Trophoblast cell (in vitro differentiated cells and primary cell): ENCODE data around the gene S100A9.

Source experiments
- DNase-seq, 2 donors: peaks; one replicate each; pipeline ENCODE4 v3.0.0-alpha.2; 2016
- H2AFZ ChIP-seq: 2 replicates; pipeline ENCODE4 v1.6.1; 2013; ENCODE audit warnings: low read length, moderate library complexity, mild to moderate bottlenecking; ENCODE audit not compliant: insufficient read depth, poor library complexity
- H2AK5ac ChIP-seq: 2 replicates; pipeline ENCODE4 v1.6.1; 2013; ENCODE audit warnings: mild to moderate bottlenecking, low read length
- H2BK120ac ChIP-seq: 2 replicates; pipeline ENCODE4 v1.6.1; 2013; ENCODE audit warnings: low read length, mild to moderate bottlenecking, moderate library complexity; ENCODE audit not compliant: insufficient read depth, poor library complexity
- H2BK12ac ChIP-seq: 2 replicates; pipeline ENCODE4 v1.6.1; 2013; ENCODE audit warnings: mild to moderate bottlenecking, low read length, moderate library complexity
- H2BK5ac ChIP-seq: 2 replicates; pipeline ENCODE4 v1.6.1; 2013; ENCODE audit warnings: low read length, low read depth, moderate library complexity, mild to moderate bottlenecking; ENCODE audit not compliant: poor library complexity
- H3K14ac ChIP-seq: 2 replicates; pipeline ENCODE4 v1.6.1; 2013; ENCODE audit warnings: mild to moderate bottlenecking, low read length
- H3K18ac ChIP-seq: 2 replicates; pipeline ENCODE4 v1.6.1; 2013; ENCODE audit warnings: mild to moderate bottlenecking, low read length
- H3K23ac ChIP-seq: 2 replicates; pipeline ENCODE4 v1.6.1; 2013; ENCODE audit warnings: low read length
- H3K27ac ChIP-seq: 2 replicates; pipeline ENCODE4 v1.5.1; 2013; ENCODE audit warnings: low read depth, mild to moderate bottlenecking, inconsistent platforms, low read length, moderate library complexity
- H3K27me3 ChIP-seq: 2 replicates; pipeline ENCODE4 v1.6.1; 2013; ENCODE audit warnings: inconsistent platforms, mild to moderate bottlenecking, low read length, moderate library complexity; ENCODE audit not compliant: insufficient read depth
- H3K36me3 ChIP-seq, 2 experiments: 1 replicate in 1 of 2; 2 replicates in 1 of 2; pipeline ENCODE4 v1.6.1; 2013; ENCODE audit warnings: low read length in 2 of 2, mild to moderate bottlenecking in 2 of 2, moderate library complexity in 1 of 2; ENCODE audit not compliant: insufficient read depth in 2 of 2, control insufficient read depth in 1 of 2
- H3K4ac ChIP-seq: 2 replicates; pipeline ENCODE4 v1.6.1; 2013; ENCODE audit warnings: low read depth, mild to moderate bottlenecking, low read length, moderate library complexity
- H3K4me1 ChIP-seq, 2 experiments: 1 replicate in 1 of 2; 2 replicates in 1 of 2; pipeline ENCODE4 v1.6.1; 2013; ENCODE audit warnings: low read length in 2 of 2, mild to moderate bottlenecking in 2 of 2, moderate library complexity in 1 of 2; ENCODE audit not compliant: insufficient read depth in 2 of 2, control insufficient read depth in 1 of 2
- H3K4me2 ChIP-seq: 2 replicates; pipeline ENCODE4 v1.6.1; 2013; ENCODE audit warnings: inconsistent platforms, mild to moderate bottlenecking, low read length, moderate library complexity
- H3K4me3 ChIP-seq: 2 replicates; pipeline ENCODE4 v1.5.1; 2013; ENCODE audit warnings: mild to moderate bottlenecking, low read depth, low read length, inconsistent platforms
- H3K79me1 ChIP-seq: one replicate; pipeline ENCODE4 v1.6.1; 2013; ENCODE audit warnings: low read length
- H3K79me2 ChIP-seq: 2 replicates; pipeline ENCODE4 v1.6.1; 2013; ENCODE audit warnings: low read length, mild to moderate bottlenecking; ENCODE audit not compliant: control insufficient read depth, insufficient read depth, poor library complexity
- H3K9ac ChIP-seq: 2 replicates; pipeline ENCODE4 v1.6.1; 2013; ENCODE audit warnings: mild to moderate bottlenecking, low read length
- H3K9me3 ChIP-seq: 2 replicates; pipeline ENCODE4 v1.6.1; 2013; ENCODE audit warnings: low read depth, mild to moderate bottlenecking, control low read depth, inconsistent platforms, low read length; ENCODE audit not compliant: insufficient read depth
- H4K12ac ChIP-seq: 2 replicates; pipeline ENCODE4 v1.6.1; 2013; ENCODE audit warnings: low read depth, mild to moderate bottlenecking, low read length, moderate library complexity
- H4K8ac ChIP-seq: 2 replicates; pipeline ENCODE4 v1.6.1; 2013; ENCODE audit warnings: low read depth, mild to moderate bottlenecking, low read length, moderate library complexity
- H4K91ac ChIP-seq: one replicate; pipeline ENCODE4 v1.6.1; 2013; ENCODE audit warnings: low read depth, mild to moderate bottlenecking, low read length, moderate library complexity
- WGBS: extraction: QIAGEN DNeasy Blood & Tissue Kit; methylation state at CpG from one replicate; pipeline ENCODE4 v1.1.7; 2013; ENCODE audit warnings: missing lambda C conversion rate; ENCODE audit not compliant: insufficient read length, insufficient coverage; ENCODE audit errors: extremely low coverage; 5-methylcytosine and 5-hydroxymethylcytosine counted together

The S100A9 gene

DNA sequence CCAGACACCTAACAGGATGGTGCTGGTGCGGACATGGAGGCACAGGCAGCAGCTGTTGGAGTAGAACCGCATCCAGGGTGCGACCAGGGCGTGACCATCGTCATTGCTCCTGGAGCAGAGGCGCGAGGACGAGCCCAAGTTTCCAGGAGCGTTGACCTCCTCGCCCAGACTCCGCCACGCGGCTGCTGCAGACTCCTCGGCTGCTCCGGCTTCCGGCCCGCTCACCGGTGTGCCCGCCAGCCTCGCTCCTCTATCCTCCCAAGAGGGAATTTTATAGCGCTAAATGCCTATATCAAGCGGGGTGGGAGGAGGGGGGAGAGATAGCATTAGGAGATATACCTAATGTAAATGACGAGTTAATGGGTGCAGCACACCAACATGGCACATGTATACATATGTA lies 23.1 kb downstream of the S100A9 start:
- Histone ChIP-seq H4K8ac (no peak overlapping the region), H2AK5ac (no peak overlapping the region), H3K36me3 (no peaks in the 10 kb centered on the region), H2BK12ac (no peak overlapping the region), H3K14ac (no peak overlapping the region), H3K9me3 (peaks cover 8% of the 10 kb centered on the region), H2BK120ac (no peak overlapping the region), H4K91ac (no peak overlapping the region), H4K12ac (no peak overlapping the region), H3K4me3 (no peak overlapping the region), H3K23ac (no peak overlapping the region), H3K4ac (no peak overlapping the region), H2BK5ac (no peak overlapping the region), H3K9ac (no peak overlapping the region), H2AFZ (no peak overlapping the region), H3K18ac (no peak overlapping the region), H3K4me1 (no peaks in the 10 kb centered on the region), H3K27ac (no peak overlapping the region), H3K4me2 (no peak overlapping the region), H3K79me2 (no peaks in the 10 kb centered on the region), H3K27me3 (no peaks in the 10 kb centered on the region), H3K79me1 (no peaks in the 10 kb centered on the region)
- WGBS, result no CpG with 5 or more reads among the region's 23 CpGs
- DNase-seq, result no peak

DNA sequence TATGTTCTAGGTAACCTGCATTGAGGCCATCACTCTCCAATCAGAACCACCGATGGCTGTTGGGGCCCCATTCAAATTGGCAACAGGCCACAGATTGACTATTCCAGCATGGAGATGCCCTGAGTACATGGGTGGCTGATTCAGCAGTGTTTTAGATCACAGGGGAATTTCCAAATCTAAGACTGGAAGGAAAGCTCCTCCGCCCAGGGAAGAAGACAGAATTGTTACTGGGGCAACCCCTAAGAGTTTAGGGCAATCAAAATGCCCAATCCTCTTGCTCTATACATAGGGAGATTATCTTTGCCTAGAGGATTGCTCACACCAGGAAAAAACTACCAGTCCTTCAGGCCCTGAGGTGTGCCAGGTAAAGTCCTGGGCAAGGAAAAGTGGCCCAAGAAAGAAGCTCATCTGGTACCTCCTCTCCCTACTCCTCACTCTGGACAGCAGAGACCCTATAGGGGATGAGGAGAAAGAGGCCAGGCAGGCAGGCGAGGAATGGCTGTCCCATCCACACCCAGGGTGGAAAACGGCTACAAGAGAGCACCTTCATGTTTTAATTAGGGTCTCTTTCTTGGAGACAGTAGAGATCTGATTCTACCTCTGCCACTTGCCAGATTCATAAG lies 27.4 kb downstream of the S100A9 start:
- Histone ChIP-seq H3K18ac (no peak overlapping the region), H3K23ac (no peak overlapping the region), H3K9me3 (peaks cover 5% of the 10 kb centered on the region), H3K27me3 (no peaks in the 10 kb centered on the region), H4K12ac (no peak overlapping the region), H3K36me3 (no peaks in the 10 kb centered on the region), H3K79me1 (no peaks in the 10 kb centered on the region), H3K79me2 (no peaks in the 10 kb centered on the region), H3K4me3 (no peak overlapping the region), H3K4ac (no peak overlapping the region), H3K27ac (no peak overlapping the region), H3K9ac (no peak overlapping the region), H2BK12ac (no peak overlapping the region), H2BK120ac (no peak overlapping the region), H4K91ac (no peak overlapping the region), H3K4me1 (no peaks in the 10 kb centered on the region), H4K8ac (no peak overlapping the region), H3K4me2 (no peak overlapping the region), H3K14ac (no peak overlapping the region), H2AK5ac (no peak overlapping the region), H2AFZ (no peak overlapping the region), H2BK5ac (no peak overlapping the region)
- WGBS, result no CpG with 5 or more reads among the region's 4 CpGs
- DNase-seq, result no peak

DNA sequence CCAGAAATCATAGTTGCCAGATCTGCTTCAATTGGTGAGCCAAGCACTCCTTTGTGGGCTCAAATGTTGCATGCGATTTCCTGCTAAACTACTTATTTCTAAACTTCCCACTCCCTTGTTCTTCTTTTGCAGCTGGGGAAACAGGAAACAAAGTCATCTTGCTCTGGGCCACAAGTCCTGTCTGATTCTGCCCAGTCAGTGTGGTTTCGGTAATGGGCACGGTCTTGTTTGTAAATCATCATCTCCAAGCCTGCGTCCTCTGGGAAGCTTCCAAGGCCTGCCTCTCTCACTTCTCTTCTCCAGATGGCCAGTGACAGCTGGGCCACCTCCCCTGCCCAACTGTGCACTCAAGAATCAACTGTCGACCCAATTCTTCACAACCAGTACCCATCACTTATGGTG lies 28.8 kb downstream of the S100A9 start:
- H2BK12ac ChIP-seq, result no peak overlapping the region
- H3K4ac ChIP-seq, result no peak overlapping the region
- H3K36me3 ChIP-seq, result no peaks in the 10 kb centered on the region
- H3K18ac ChIP-seq, result no peak overlapping the region
- no peak overlapping the region for H3K27ac ChIP-seq
- no peak overlapping the region for H2AK5ac ChIP-seq
- H3K9ac ChIP-seq, result no peak overlapping the region
- no peak overlapping the region for H3K23ac ChIP-seq
- no peaks in the 10 kb centered on the region for H3K79me2 ChIP-seq
- H3K14ac ChIP-seq, result no peak overlapping the region
- no peak overlapping the region for H4K91ac ChIP-seq
- H3K79me1 ChIP-seq, result no peaks in the 10 kb centered on the region
- H3K27me3 ChIP-seq, result no peaks in the 10 kb centered on the region
- no CpG with 5 or more reads among the region's 5 CpGs for WGBS
- H4K8ac ChIP-seq, result no peak overlapping the region
- H3K4me3 ChIP-seq, result no peak overlapping the region
- H3K4me2 ChIP-seq, result no peak overlapping the region
- H2AFZ ChIP-seq, result no peak overlapping the region
- no peak overlapping the region for H4K12ac ChIP-seq
- DNase-seq, result peak in 1 of 2 donors; percentile 16
- no peak overlapping the region for H2BK5ac ChIP-seq
- H2BK120ac ChIP-seq, result no peak overlapping the region
- H3K4me1 ChIP-seq, result no peaks in the 10 kb centered on the region
- H3K9me3 ChIP-seq, result peaks cover 3% of the 10 kb centered on the region

DNA sequence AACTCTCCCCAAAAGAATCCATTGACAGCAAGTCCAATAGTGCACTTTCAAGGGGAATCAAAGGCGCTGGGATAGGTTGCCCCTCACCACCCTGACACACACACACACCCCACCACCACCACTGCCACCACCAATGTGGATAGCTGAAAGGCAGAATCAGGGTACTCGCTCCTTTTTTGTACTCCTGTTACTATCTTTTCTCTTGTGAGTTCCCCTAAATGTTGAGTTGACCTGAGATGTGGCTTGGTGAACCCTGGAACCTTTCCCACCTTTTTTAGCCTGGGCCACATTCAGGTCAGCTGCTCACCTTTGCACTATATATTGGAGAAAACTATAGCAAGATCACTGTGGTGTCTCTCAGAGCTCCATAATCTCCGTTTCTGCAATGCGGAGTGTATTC lies 29.3 kb downstream of the S100A9 start:
- Histone ChIP-seq H2AK5ac (no peak overlapping the region), H3K4me3 (no peak overlapping the region), H3K27ac (no peak overlapping the region), H2BK12ac (no peak overlapping the region), H3K14ac (no peak overlapping the region), H3K4me2 (no peak overlapping the region), H3K9me3 (peaks cover 3% of the 10 kb centered on the region), H3K79me1 (no peaks in the 10 kb centered on the region), H2BK5ac (no peak overlapping the region), H3K36me3 (no peaks in the 10 kb centered on the region), H3K4ac (no peak overlapping the region), H4K91ac (no peak overlapping the region), H3K27me3 (no peaks in the 10 kb centered on the region), H2BK120ac (no peak overlapping the region), H3K79me2 (no peaks in the 10 kb centered on the region), H4K8ac (no peak overlapping the region), H2AFZ (no peak overlapping the region), H3K9ac (no peak overlapping the region), H3K23ac (no peak overlapping the region), H4K12ac (no peak overlapping the region), H3K4me1 (no peaks in the 10 kb centered on the region), H3K18ac (no peak overlapping the region)
- no peak for DNase-seq
- no CpG with 5 or more reads among the region's 4 CpGs for WGBS
